Measurements from ENCODE around the gene PLB1. TPM values are rescaled to one million over a fixed set of nuclear protein-coding genes. Genes with fewer than 3 reads are reported as not detected.

The PLB1 gene
- polyA plus RNA-seq, 2 of the 4 experiments (the other 2 are of a cell fraction) = 0.26 to 1.4 TPM

GRCh38 chr2:28654663-28655320 lies 158.9 kb downstream of the PLB1 start:
- CTCF ChIA-PET = interaction anchor here (0.8 to 3.7 kb wide), 6 partner anchors 11 to 100 kb away, joined by 3 to 10 read pairs (median 4); no protein-coding TSS in a partner anchor
- POLR2A ChIA-PET = no interaction called here
- peak in 1 of 2 experiments; percentile 42 for DNase-seq (ENCODE audit: low read depth in 1 of 2, low spot score in 1 of 2)
- Histone ChIP-seq H3K4me3 (no peak overlapping the region), H3K9me3 (peaks cover 4% of the 10 kb centered on the region; the same call in 1 of the 3 replicates), H3K4me1 (peaks cover 18% of the 10 kb centered on the region), H3K4me2 (peak overlapping the region; percentile 24; the same call in 2 of the 3 replicates), H3K27ac (peak overlapping the region in 1 of 2 experiments; percentile 56; a peak in 3 of 6 replicates)
- no peak for FAIRE-seq
- TF ChIP-seq, protein P1, sequence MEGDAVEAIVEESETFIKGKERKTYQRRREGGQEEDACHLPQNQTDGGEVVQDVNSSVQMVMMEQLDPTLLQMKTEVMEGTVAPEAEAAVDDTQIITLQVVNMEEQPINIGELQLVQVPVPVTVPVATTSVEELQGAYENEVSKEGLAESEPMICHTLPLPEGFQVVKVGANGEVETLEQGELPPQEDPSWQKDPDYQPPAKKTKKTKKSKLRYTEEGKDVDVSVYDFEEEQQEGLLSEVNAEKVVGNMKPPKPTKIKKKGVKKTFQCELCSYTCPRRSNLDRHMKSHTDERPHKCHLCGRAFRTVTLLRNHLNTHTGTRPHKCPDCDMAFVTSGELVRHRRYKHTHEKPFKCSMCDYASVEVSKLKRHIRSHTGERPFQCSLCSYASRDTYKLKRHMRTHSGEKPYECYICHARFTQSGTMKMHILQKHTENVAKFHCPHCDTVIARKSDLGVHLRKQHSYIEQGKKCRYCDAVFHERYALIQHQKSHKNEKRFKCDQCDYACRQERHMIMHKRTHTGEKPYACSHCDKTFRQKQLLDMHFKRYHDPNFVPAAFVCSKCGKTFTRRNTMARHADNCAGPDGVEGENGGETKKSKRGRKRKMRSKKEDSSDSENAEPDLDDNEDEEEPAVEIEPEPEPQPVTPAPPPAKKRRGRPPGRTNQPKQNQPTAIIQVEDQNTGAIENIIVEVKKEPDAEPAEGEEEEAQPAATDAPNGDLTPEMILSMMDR (IDR thresholded peaks at IDR 0.05) = no peak
- TF ChIP-seq SMC3 (IDR thresholded peaks at IDR 0.05) (no peak), ESRRA (IDR thresholded peaks at IDR 0.05; ENCODE audit: borderline replicate concordance, low read length) (no peak), CBX8 (IDR thresholded peaks at IDR 0.05) (no peak), TP53 (CRISPR knock-in tag; IDR thresholded peaks at IDR 0.05) (no peak), RAD21 (conservative IDR thresholded peaks at IDR 0.05 in 1 of 2, IDR thresholded peaks at IDR 0.05 in 1 of 2) (no peak), BCL3 (IDR thresholded peaks at IDR 0.05) (no peak), MYC (IDR thresholded peaks at IDR 0.05; ENCODE audit: borderline replicate concordance, low read length) (no peak), RARB (CRISPR knock-in tag; IDR thresholded peaks at IDR 0.05) (no peak), ELK1 (IDR thresholded peaks at IDR 0.05; ENCODE audit: low read depth, low read length) (no peak), HEYL (CRISPR knock-in tag; IDR thresholded peaks at IDR 0.05) (no peak), EP300 (IDR thresholded peaks at IDR 0.05) (no peak), ZC3H11A (IDR thresholded peaks at IDR 0.05) (no peak), BHLHE40 (IDR thresholded peaks at IDR 0.05; ENCODE audit: low read depth, low read length) (no peak), NR3C1 (IDR thresholded peaks at IDR 0.05) (no peak), ZSCAN20 (CRISPR knock-in tag; IDR thresholded peaks at IDR 0.05) (no peak), HDAC2 (IDR thresholded peaks at IDR 0.05) (no peak), KDM5A (IDR thresholded peaks at IDR 0.05) (no peak)
- TF ChIP-seq, protein P2, sequence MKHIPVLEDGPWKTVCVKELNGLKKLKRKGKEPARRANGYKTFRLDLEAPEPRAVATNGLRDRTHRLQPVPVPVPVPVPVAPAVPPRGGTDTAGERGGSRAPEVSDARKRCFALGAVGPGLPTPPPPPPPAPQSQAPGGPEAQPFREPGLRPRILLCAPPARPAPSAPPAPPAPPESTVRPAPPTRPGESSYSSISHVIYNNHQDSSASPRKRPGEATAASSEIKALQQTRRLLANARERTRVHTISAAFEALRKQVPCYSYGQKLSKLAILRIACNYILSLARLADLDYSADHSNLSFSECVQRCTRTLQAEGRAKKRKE (CRISPR knock-in tag; IDR thresholded peaks at IDR 0.05; ENCODE audit: low read depth) = no peak
- peak in 1 of 2 experiments; percentile 58; a peak in 4 of 6 replicates for ATAC-seq
- WGBS (ENCODE audit: missing lambda C conversion rate) = 62% methylated on average over 8 of the region's 8 CpGs

DNA sequence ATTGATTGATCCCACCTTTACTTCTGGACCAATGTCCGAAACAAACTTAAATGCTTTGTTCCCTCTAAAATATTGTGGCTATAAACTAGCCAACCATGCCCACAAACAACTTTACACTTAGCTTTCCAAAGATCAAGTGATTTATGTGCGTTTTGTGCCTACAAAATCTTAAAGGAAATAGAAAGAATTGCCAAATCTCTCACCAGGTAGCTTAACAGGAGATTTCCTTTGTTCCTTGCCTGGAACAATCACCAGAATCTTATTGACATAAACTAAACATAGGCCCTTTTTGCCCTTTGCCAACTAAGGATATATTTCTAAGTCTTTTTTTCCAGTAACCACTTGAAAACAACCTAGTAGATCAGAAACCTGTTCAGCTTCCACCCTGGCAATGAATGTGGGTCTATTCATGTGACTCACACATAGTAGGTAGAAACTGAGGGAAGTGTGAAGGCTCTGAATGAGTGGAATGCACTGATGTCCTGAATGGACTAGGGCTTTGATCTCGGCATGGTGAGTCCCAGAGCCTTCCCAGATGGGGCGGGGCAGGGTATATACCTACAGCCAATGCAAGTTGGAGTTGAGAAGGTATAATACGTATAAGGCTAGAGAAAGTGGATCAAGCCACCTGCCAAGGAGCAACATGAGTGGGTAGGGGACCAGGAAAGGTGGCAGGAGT lies 161.2 kb downstream of the PLB1 start:
- POLR2A ChIA-PET = no interaction called here
- CTCF ChIA-PET = interaction anchor here (0.7 to 3.7 kb wide), 3 partner anchors 36 to 94 kb away, joined by 3 to 10 read pairs (median 4); no protein-coding TSS in a partner anchor
- 69% methylated on average over 5 of the region's 5 CpGs for WGBS (ENCODE audit: missing lambda C conversion rate)

More for the DNA sequence above, 161.2 kb downstream of the PLB1 start:
- TF ChIP-seq HOXA7 (CRISPR knock-in tag; IDR thresholded peaks at IDR 0.05) (no peak), HEYL (CRISPR knock-in tag; IDR thresholded peaks at IDR 0.05) (no peak), FOSB (CRISPR knock-in tag; IDR thresholded peaks at IDR 0.05) (no peak)
- FAIRE-seq = no peak
- no peak overlapping the region for H3K4me2 ChIP-seq
- H3K9me3 ChIP-seq = peaks cover 4% of the 10 kb centered on the region; the same call in 1 of the 3 replicates
- peak overlapping the region in 1 of 2 experiments; percentile 9; a peak in 1 of 6 replicates for H3K27ac ChIP-seq
- H3K4me1 ChIP-seq = peaks cover 25% of the 10 kb centered on the region
- DNase-seq (ENCODE audit: low read depth in 1 of 2, low spot score in 1 of 2) = no peak
- no peak overlapping the region for H3K4me3 ChIP-seq
- ATAC-seq = no peak

All from A549 (cell line).